ENCODE results near the gene REG1A.

Gene REG1A

GRCh38 chr2:79120194-79120713 lies at the start of gene REG1A:
TSS of gene REG1A (plus strand) at chr2:79120488. CDS start at chr2:79120862, 374 bp downstream.
- DNase-seq: no peak

GRCh38 chr2:79071078-79071477 lies 49.2 kb upstream of the REG1A start:
- no peak for DNase-seq

- peak in 1 of 2 experiments; percentile 65 for DNase-seq
Observed at GRCh38 chr2:79082987-79083386, 37.3 kb upstream of the REG1A start.

DNA sequence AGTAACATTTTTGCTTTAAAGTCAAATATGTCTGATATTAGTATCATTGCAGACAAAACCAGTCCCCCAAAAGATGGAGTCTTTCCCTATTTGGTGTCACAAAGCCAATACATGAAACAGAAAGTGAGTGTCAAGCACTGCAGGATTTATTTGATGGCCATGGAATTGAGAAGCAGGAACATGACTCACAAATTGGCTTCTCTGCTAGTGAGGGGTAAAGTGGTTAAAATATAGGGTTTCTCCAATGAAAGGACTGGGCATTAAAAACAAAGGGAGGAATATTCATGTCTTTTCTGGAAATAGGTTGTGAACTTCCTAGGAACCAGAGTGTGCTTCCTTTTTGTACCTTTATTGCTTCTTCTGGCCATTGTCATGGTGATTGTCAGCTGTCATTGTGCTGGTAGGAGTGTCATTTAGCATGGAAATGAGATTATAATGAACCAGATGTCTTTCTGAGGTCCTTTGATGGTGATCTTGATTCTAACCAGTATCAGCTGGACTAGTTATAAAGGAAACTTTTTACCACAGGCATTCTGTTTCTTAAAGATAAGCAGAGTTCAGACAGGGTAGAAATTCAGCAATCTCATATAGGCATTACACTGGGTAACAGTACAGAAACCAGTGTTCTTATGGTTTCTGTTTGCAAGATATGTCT lies 36.6 kb upstream of the REG1A start:
- no peak for DNase-seq

DNA sequence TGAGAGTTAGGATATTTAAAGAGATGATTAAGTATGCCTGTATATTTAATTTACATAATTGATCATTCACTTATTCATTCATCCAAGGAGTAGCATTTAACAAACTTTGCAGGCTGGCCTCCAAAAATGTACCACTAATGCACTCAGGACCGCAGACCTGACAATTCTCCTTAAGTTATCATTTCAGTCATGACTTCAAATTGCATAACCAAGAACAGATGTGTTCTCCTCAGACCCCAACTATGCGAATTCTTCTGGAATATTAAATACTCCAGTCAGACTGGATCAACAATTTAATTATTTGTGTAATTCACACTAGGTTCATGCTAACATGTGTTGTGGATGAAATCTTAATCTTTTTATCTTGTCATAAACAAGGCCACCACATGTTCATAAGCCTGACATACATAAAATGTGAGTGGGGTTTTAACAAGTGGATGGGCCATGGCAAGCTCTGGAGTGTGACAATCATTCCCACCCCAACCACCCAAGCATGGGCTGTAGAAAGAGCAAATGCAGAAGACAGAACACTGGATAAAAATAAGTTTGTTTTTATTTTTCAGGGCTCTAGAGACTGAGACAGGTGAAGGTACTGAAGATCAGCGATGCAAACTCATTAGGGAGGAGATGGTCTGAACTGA lies 35.7 kb upstream of the REG1A start:
- no peak for DNase-seq

DNA sequence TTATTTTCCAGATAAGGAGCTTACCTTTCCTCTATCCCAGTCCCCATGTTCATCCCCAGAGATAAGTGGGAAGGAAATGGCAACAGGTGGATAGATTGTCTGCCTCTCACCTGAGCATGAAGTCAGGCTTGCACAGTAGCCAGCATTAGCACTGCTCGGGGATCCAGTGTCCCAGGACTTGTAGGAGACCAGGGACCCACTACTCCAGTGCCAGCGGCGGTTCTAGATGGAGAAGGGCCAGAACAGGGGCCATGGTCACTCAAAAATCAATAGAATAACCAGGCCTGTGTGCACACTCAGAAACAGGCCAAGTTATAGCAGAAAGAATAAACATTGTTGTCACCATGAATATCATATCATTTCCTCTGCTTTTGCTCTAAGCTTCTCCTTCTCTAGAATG lies 34.9 kb upstream of the REG1A start:
- DNase-seq: no peak

GRCh38 chr2:79086255-79086654 lies 34.0 kb upstream of the REG1A start:
- DNase-seq: no peak

- no peak for DNase-seq
Observed at GRCh38 chr2:79087785-79088364, 32.4 kb upstream of the REG1A start, which contains the start of gene REG1B. TSS of gene REG1B (minus strand) at chr2:79087993. CDS start at chr2:79087612, 381 bp downstream.

DNA sequence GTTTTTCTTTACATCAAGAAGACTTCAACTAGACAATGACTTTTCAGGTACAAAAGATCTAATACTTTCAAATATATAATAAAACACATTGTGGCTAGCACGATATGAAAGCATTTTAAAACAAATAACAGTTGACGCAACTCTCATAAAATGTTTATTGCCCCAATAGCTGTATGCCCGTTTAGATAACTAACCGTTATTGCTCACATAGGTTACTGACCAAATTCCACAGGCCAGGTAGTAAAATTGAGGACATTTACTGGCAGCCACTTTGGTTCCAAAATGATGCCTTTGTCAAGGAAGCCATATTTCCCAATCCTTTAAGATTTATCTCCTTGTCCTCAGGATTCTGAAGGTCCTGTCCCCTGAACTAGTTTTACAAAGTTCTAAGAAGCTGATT lies 29.6 kb upstream of the REG1A start:
- no peak for DNase-seq

DNA sequence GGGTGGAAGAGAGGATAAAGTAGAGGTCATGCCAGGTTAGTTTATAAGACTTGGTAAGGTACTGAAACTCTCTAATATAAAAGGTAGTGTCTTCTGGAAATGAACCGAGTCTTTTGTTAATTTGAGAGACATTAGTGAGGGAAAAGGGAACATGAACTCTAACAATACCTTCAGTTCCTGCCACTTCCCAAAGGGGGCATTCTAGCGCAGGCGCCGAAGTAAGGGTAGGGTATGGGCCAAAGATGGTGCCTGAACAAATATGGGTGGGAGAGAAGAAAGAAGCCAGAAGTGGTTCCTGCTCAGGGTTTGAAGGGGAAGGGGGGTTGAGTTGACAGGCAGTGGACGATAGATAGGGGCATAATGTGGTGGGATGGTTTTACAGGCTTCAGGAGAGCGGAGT lies 22.4 kb upstream of the REG1A start:
- no peak for DNase-seq

DNA sequence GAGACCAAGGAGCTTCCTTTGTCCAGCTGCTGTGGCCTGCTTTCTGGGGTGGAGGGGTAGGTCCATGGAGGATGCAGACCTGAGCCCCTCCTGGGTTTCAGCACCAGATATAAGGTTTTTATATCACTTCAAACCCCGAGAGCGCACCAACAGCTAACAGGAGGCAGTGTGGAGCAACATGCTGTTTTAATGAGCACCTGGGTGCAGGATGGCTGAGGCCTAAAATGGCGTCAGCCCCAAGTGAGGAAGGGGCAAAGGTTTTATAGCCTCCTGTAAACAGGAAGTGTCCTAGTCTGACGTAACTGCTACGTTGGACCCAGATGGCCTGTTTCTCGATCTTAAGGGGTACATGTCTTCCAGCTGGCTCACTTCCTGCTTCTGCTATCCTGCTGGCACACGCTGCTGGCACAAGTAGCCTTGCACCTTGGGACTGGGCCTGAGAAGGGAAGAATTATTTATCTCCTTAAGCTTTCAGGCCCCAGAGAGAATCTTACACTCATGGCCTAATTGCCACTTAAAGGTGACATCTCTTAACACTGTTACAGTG lies 21.1 kb upstream of the REG1A start:
- DNase-seq: no peak

DNA sequence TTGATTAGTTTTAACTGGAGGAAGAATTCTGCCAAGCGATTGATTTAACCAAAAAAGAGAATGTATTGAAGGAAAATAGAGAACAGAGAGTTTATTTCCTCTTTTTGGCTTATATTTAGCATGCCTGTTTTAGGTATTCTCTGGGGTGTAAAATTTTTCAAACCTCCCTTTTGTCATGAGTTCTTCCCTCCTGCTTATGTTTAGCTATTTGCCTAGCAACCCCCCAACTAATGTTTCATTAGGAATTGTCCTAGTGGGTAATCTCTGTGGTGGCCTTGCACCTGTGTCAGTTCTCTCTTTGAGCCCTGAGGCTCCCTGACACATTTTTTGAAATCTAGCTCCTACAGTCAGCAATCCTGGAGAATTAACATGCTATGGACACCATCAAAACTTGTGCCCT lies 20.0 kb upstream of the REG1A start:
- no peak for DNase-seq

GRCh38 chr2:79101024-79101423 lies 19.3 kb upstream of the REG1A start:
- no peak for DNase-seq

DNA sequence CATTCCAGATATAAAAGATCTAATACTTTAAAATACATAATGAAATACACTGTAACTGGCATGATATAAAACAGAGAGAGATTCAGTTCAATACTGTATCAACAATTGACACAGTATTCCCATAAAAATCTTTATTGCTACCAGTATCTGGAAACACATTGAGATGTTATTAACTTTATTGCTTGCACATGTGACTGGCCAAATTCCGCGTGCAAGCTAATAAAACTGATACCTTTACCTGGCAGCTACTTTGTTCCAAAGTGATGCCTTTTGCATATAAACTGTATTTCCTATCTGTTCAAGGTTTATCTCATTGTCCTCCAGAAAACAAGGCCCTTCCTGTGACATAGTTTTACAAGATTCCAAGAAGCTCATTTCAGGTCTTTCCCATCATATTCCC lies 17.1 kb upstream of the REG1A start:
- DNase-seq: no peak

DNA sequence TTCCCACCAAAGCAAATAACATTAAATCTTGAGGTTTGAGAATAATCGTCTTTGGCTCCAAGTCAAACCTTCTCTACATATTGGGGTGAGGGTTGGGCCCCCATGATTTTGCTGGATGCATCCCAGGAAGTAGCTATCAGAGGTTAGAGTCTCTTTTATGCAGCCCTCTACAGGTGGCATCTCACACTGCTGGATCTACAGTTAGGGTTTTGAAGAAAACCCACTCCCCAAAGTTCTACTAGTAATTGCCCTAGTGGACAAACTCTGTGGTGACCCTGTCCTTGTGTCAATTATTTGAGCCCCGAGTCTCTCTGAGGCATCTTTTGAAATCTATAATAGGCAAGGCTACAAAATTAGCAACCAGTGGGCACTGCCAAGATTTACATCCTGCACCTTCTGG lies 15.0 kb upstream of the REG1A start:
- no peak for DNase-seq

- no peak for DNase-seq
Observed at GRCh38 chr2:79112269-79112668, 8.0 kb upstream of the REG1A start.

GRCh38 chr2:79114797-79115494 lies 5.3 kb upstream of the REG1A start:
- no peak for DNase-seq

DNA sequence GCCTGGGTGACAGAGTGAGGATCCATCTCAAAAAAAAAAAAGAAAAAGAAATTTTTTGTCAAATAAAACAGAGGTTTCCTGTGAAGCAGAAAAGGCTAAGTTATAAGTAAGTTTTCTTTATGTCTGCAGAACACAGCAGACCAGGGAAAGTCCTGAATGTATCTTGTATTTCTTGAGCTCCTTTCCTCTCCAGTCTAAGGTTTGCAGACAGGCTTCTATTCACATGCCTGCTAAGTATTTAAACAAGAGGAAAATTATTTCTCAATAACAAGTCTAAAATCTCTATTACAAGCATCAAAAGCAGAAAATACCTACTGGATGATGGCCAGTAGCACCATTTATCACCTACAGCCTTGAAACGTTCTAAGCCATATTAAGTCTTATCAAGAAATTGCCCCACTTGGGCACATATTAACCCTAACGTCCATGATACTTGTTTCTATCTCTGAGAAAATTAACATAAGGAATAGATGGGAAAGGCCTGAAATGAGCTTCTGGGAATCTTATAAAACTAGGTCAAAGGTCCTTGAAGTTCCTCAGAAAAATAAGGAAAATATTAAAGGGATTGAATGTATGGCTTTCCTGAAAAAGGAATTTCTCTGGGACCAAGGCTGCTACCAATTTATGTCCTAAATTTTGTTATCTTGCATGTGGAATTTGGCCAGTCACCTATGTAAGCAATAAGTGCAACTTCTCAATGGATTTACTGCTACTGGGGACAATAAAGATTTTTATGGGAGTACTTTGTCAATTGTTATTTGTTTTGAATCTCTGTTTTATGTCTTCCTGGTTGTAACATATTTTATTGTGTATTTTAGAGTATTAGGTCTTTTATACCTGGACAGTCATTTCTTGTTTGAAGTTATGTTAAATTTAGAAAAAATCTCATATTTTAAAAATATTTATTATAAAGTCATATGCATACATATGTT lies 3.0 kb upstream of the REG1A start:
- no peak for DNase-seq

- no peak for DNase-seq
Observed at GRCh38 chr2:79122676-79123075, 2.4 kb downstream of the REG1A start.

DNA sequence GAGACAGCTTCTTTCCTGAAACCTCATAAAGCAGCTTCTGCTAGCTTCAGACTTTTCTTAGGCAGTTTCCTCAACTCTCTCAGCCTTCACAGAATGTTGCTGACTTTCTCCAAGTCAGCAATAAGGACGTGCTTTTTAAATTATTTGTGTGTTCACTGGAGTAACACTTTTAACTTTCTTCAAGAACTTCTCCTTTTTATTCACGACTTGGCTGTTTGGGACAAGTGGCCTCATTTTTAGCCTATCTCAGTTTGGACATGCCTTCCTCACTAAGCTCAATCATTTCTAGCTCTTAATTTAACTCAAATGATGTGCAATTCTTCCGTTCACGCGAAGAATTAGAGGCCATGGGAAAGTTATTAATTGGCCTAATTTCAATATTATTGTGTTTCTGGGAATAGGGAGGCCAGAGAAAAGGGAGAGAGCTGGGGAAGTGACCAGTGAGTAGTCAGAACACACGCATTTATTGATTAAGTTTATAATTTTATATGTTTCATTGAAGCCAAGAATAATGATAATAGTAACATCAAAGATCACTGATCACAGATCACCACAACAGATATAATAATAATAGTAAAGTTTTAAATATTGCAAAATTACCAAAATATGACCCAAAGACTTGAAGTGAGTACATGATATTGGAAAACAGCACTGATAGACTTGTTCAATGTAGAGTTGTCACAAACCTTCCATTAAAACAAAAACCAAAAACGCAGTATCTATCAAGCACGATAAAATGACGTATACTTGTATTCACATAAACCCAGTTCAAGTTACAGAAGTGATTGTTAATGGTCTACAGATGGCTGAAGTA lies 4.8 kb downstream of the REG1A start:
- no peak for DNase-seq

DNA sequence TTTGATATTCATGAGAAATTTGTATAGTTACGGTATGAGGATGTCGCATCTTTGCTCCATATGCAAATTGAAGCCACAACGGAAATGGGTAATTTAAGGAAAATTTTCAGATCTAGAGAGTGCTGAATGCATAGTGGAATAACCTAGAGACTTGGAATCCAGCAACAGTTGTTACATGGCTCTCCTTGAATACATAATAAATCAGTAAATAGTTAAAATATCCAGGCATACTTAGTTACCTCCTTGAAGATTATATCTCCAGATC lies 5.4 kb downstream of the REG1A start:
- DNase-seq: no peak

DNA sequence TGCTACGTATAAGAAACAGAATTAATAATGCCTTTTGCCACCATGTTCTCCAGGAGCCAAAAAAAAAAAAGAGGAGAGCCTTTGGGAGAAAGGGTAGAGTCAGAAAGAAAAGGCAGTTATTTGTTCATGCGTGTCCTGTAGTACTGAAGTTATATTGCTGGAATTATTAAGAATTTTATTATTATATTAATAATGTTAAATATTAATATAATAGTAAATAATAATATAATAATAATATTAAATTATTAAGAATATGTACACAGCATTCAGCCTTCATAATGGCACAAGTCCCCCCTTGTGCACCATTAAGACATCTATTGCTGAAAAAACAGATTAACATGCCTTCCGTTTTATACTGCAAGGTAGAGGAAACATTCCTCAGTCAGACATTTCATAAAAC lies 8.1 kb downstream of the REG1A start:
- no peak for DNase-seq

Data from NCI-H524 (cell line).